Fibroblast of the conjunctiva (primary cell): ENCODE results near the gene ZNF789.
A peak's percentile ranks its signal among the peaks of the same experiment; 100 is the strongest.
"Not testable (repeated sequence)": the region's sequence is repeated elsewhere in the genome, so short reads cannot be mapped to it uniquely, and the experiment has no call there.

Source experiments
- DNase-seq: peaks from one replicate; pipeline ENCODE4 v3.0.0-alpha.2; 2010; ENCODE audit warnings: low read depth

Gene ZNF789

GRCh38 chr7:99457650-99458493, 14.8 kb upstream of the ZNF789 start:
- DNase-seq: no peak

- DNase-seq: no peak
Measured at GRCh38 chr7:99459087-99459486, 13.6 kb upstream of the ZNF789 start.

GRCh38 chr7:99460651-99461050, 12.0 kb upstream of the ZNF789 start:
- no peak for DNase-seq

- no peak for DNase-seq
Measured at GRCh38 chr7:99461221-99461620, 11.5 kb upstream of the ZNF789 start.

GRCh38 chr7:99465421-99465768, 7.3 kb upstream of the ZNF789 start:
- DNase-seq: no peak

GRCh38 chr7:99468336-99468918, 4.3 kb upstream of the ZNF789 start:
- DNase-seq: no peak

- peak; percentile 22 for DNase-seq
Measured at GRCh38 chr7:99469381-99470065, 3.2 kb upstream of the ZNF789 start.

- DNase-seq: peak; percentile 37
Measured at GRCh38 chr7:99473315-99473596, 566 bp downstream of the ZNF789 start.

GRCh38 chr7:99476107-99476506, 3.4 kb downstream of the ZNF789 start:
- no peak for DNase-seq

- no peak for DNase-seq
Measured at GRCh38 chr7:99478464-99479440, 6.1 kb downstream of the ZNF789 start.

GRCh38 chr7:99485094-99485493, 12.4 kb downstream of the ZNF789 start:
- DNase-seq: no peak

GRCh38 chr7:99489235-99489634, 16.5 kb downstream of the ZNF789 start:
- DNase-seq: no peak

GRCh38 chr7:99490878-99491277, 18.2 kb downstream of the ZNF789 start:
- no peak for DNase-seq

- DNase-seq: no peak
Measured at GRCh38 chr7:99493823-99494222, 21.1 kb downstream of the ZNF789 start.

GRCh38 chr7:99497766-99498545, 25.3 kb downstream of the ZNF789 start:
- no peak for DNase-seq

- DNase-seq: no peak
Measured at GRCh38 chr7:99498546-99498944, 25.9 kb downstream of the ZNF789 start.

GRCh38 chr7:99499371-99499720, 26.7 kb downstream of the ZNF789 start:
- DNase-seq: no peak

- DNase-seq: peak; percentile 75
Measured at GRCh38 chr7:99499721-99500636, 27.3 kb downstream of the ZNF789 start, which contains the start of gene ZNF394. Gene ZNF394, minus strand, starts transcription at chr7:99500281. Its CDS starts 188 bp downstream, at chr7:99500093.

- DNase-seq: no peak
Measured at GRCh38 chr7:99500637-99501009, 27.9 kb downstream of the ZNF789 start.

- not testable (repeated sequence) for DNase-seq
Measured at GRCh38 chr7:99501236-99501635, 28.5 kb downstream of the ZNF789 start.

- no peak for DNase-seq
Measured at GRCh38 chr7:99504281-99504602, 31.6 kb downstream of the ZNF789 start.
